HepG2 (cell line): Measurements from ENCODE around the gene ZBTB43. TPM values are rescaled to one million over a fixed set of nuclear protein-coding genes. Genes with fewer than 3 reads are reported as not detected.

ENCODE experiments used
- ATAC-seq: fragments of 200-7000 bp; cut with Tn5 transposase; 3 replicates; pipeline ENCODE4 v1.9.1; 2020; ENCODE audit warnings: mild to moderate bottlenecking, moderate library complexity
- BruUV-seq: library from RNA; stranded (reverse); fragments of 400-500 nt; replicated peaks from 2 replicates; lab custom pipeline; 2021; lab: Mats Ljungman, UMichigan
- CTCF ChIA-PET: fragments of 300-600 bp; formaldehyde crosslinking; extraction: SDS; loops from one replicate; lab custom pipeline; 2021; ENCODE audit warnings: low total read pairs, inconsistent platforms, low intra/inter-chr PET ratio; lab: Yijun Ruan, JAX
- POLR2A ChIA-PET: fragments of 350-600 bp; sonication (Branson Sonifier 250); formaldehyde crosslinking; loops from one replicate; lab custom pipeline; 2020; ENCODE audit warnings: antibody characterized with exemption, inconsistent platforms; lab: Yijun Ruan, JAX
- DNase-seq: peaks from one replicate; pipeline ENCODE4 v3.0.0-alpha.2; 2015; ENCODE audit warnings: low spot score
- FAIRE-seq: peaks from 3 replicates; lab custom pipeline; 2011; peaks lifted over from hg19 to GRCh38; lab: Jason Lieb, UNC
- H2AFZ ChIP-seq: one replicate; pipeline ENCODE4 v1.6.1; 2011; ENCODE audit warnings: low read length, inconsistent platforms
- H3K27ac ChIP-seq: fragments of 300-600 bp; 3 replicates; pipeline ENCODE4 v1.8.0; 2011; ENCODE audit warnings: mixed run types, mild to moderate bottlenecking, mixed read lengths, low read length, inconsistent platforms; ENCODE audit not compliant: insufficient read depth; ENCODE audit errors: extremely low read length
- H3K27me3 ChIP-seq, 2 experiments: fragments of 200-600 bp in 1 of 2; 2 replicates in 1 of 2; 3 replicates in 1 of 2; pipeline versions ENCODE4 v1.6.0 to v1.8.0; 2011; ENCODE audit warnings: low read length in 2 of 2, mild to moderate bottlenecking in 2 of 2, moderate library complexity in 2 of 2, inconsistent platforms in 1 of 2; ENCODE audit not compliant: insufficient read depth in 2 of 2, control insufficient read depth in 1 of 2
- H3K36me3 ChIP-seq, 2 experiments: fragments of 200-600 bp in 1 of 2; replicated peaks in 1 of 2; 2 replicates in 1 of 2; 3 replicates in 1 of 2; pipeline versions ENCODE4 v1.5.1 to v1.8.0; 2011; ENCODE audit warnings: low read length in 2 of 2, inconsistent platforms in 1 of 2; ENCODE audit not compliant: insufficient read depth in 2 of 2, control insufficient read depth in 1 of 2
- H3K4me1 ChIP-seq: 2 replicates; pipeline ENCODE4 v1.5.1; 2012; ENCODE audit warnings: low read length, inconsistent platforms; ENCODE audit not compliant: insufficient read depth
- H3K4me2 ChIP-seq: 2 replicates; pipeline ENCODE4 v1.6.0; 2011; ENCODE audit warnings: low read depth, low read length, inconsistent platforms
- H3K4me3 ChIP-seq, 3 experiments: fragments of 200-600 bp in 1 of 3; sonication (generic), shearing (Covaris generic) in 1 of 3; replicated peaks in 1 of 3; 2 replicates each; pipeline ENCODE4 v1.5.1; 2011 to 2016; ENCODE audit warnings: low read length in 3 of 3, inconsistent platforms in 2 of 3, low read depth in 2 of 3, mild to moderate bottlenecking in 2 of 3, control low read depth in 1 of 3, mixed read lengths in 1 of 3; ENCODE audit not compliant: insufficient read depth in 1 of 3
- H3K79me2 ChIP-seq: one replicate; pipeline ENCODE4 v1.6.1; 2011; ENCODE audit warnings: low read length, inconsistent platforms; ENCODE audit not compliant: insufficient read depth
- H3K9ac ChIP-seq: 2 replicates; pipeline ENCODE4 v1.6.0; 2011; ENCODE audit warnings: mild to moderate bottlenecking, low read depth, low read length, inconsistent platforms; ENCODE audit not compliant: insufficient read depth
- H3K9me3 ChIP-seq: 2 replicates; pipeline ENCODE4 v1.5.1; 2012; ENCODE audit warnings: mild to moderate bottlenecking, low read length
- H4K20me1 ChIP-seq: 2 replicates; pipeline ENCODE4 v1.6.0; 2011; ENCODE audit warnings: inconsistent platforms, mild to moderate bottlenecking, low read length, moderate library complexity; ENCODE audit not compliant: insufficient read depth
- CCAR2 ChIP-seq: fragments of 200-400 bp; formaldehyde crosslinking; optimal IDR thresholded peaks from 2 replicates; pipeline ENCODE3; 2018; ENCODE audit warnings: low read depth, mild to moderate bottlenecking, low read length, moderate library complexity
- CEBPG ChIP-seq: IDR thresholded peaks from 2 replicates; pipeline ENCODE4 v1.6.1; 2016
- DNMT3B ChIP-seq: conservative IDR thresholded peaks from 2 replicates; pipeline ENCODE4 v1.6.1; 2016; ENCODE audit warnings: missing biosample characterization, control low read depth
- NFIC ChIP-seq: IDR thresholded peaks from 2 replicates; pipeline ENCODE4 v1.6.1; 2012; ENCODE audit warnings: mild to moderate bottlenecking, low read length, inconsistent platforms
- NRL ChIP-seq: sonication (generic); formaldehyde crosslinking; IDR thresholded peaks from 2 replicates; pipeline ENCODE4 v1.5.0; 2020; ENCODE audit warnings: missing genetic modification reagents, mild to moderate bottlenecking, moderate library complexity, borderline replicate concordance
- SAP130 ChIP-seq: IDR thresholded peaks from 2 replicates; pipeline ENCODE4 v1.6.1; 2016; ENCODE audit warnings: low read depth
- SRF ChIP-seq: IDR thresholded peaks from 2 replicates; pipeline ENCODE4 v1.6.1; 2011; ENCODE audit warnings: mild to moderate bottlenecking, low read depth, low read length, moderate library complexity
- STAG1 ChIP-seq: sonication (generic); formaldehyde crosslinking; IDR thresholded peaks from 2 replicates; pipeline ENCODE4 v1.4.0; 2020; ENCODE audit warnings: missing genetic modification reagents
- TBL1XR1 ChIP-seq: fragments of 150-350 bp; IDR thresholded peaks from 2 replicates; pipeline ENCODE4 v1.6.1; 2014; ENCODE audit warnings: borderline replicate concordance, low read length; ENCODE audit not compliant: partially characterized antibody
- ZFP91 ChIP-seq: sonication (generic); formaldehyde crosslinking; IDR thresholded peaks from 2 replicates; pipeline ENCODE4 v1.9.0; 2022; ENCODE audit warnings: missing genetic modification reagents, mild to moderate bottlenecking, borderline replicate concordance
- ZNF530 ChIP-seq: sonication (generic); formaldehyde crosslinking; IDR thresholded peaks from 2 replicates; pipeline ENCODE4 v1.5.0; 2020; ENCODE audit warnings: low read depth, mild to moderate bottlenecking, missing genetic modification reagents
- ZNF563 ChIP-seq: sonication (generic); formaldehyde crosslinking; IDR thresholded peaks from 2 replicates; pipeline ENCODE4 v1.8.0; 2022; ENCODE audit warnings: mild to moderate bottlenecking, moderate library complexity, missing genetic modification reagents
- ZNF570 ChIP-seq: sonication (generic); formaldehyde crosslinking; IDR thresholded peaks from 2 replicates; pipeline ENCODE4 v1.4.0; 2020; ENCODE audit warnings: mild to moderate bottlenecking, missing genetic modification reagents, borderline replicate concordance
- ZNF687 ChIP-seq: sonication (generic); formaldehyde crosslinking; IDR thresholded peaks from 2 replicates; pipeline ENCODE4 v1.5.1; 2020; ENCODE audit warnings: mild to moderate bottlenecking, missing genetic modification reagents, moderate library complexity
- WGBS: methylation state at CpG from one replicate; pipeline ENCODE4 v1.1.6; 2017; ENCODE audit warnings: low lambda C conversion rate; 5-methylcytosine and 5-hydroxymethylcytosine counted together
- in situ Hi-C: cut with HindIII; loops from 2 replicates; pipeline ENCODE4 v1.10.0; 2017; ENCODE audit warnings: low pct_unique_long_range_greater_than_20kb; ENCODE audit not compliant: extremely low pct_ligation_motif_present
- intact Hi-C: fragments of 100-400 bp; cut with micrococcal nuclease; formaldehyde crosslinking; loops from one replicate; pipeline ENCODE4 v1.10.0; 2022; ENCODE audit not compliant: unreplicated experiment
- polyA plus RNA-seq, 8 experiments: library from polyadenylated mRNA; depleted of rRNA in 3 of 8; stranded (reverse) in 7 of 8; unstranded in 1 of 8; fragments of >200 nt; fragmentation: Illumina TruSeq in 4 of 8; extraction: Trizol in 4 of 8; gene quantifications; 2 replicates each; pipeline versions ENCODE4 v1.2.1 to v1.2.3, GENCODE V29; 2011 to 2016; ENCODE audit warnings: low read depth in 4 of 8, missing spikeins in 1 of 8, mixed read lengths in 1 of 8; ENCODE audit not compliant: insufficient read depth in 1 of 8
- total RNA-seq, 5 experiments: library from RNA; depleted of rRNA; stranded (reverse); fragments of >200 nt; fragmentation: Illumina TruSeq; extraction: Trizol; gene quantifications; 2 replicates each; pipeline ENCODE4 v1.2.3, GENCODE V29; 2016; ENCODE audit warnings: low read depth in 1 of 5
- TF ChIP-seq, protein P1 (sequence below): sonication (generic); formaldehyde crosslinking; IDR thresholded peaks from 2 replicates; pipeline ENCODE4 v1.8.0; 2022; ENCODE audit warnings: mild to moderate bottlenecking, missing genetic modification reagents, moderate library complexity
- TF ChIP-seq, protein P2 (sequence below): sonication (generic); formaldehyde crosslinking; IDR thresholded peaks from 2 replicates; pipeline ENCODE4 v1.4.0; 2020; ENCODE audit warnings: missing genetic modification reagents, borderline replicate concordance

ZBTB43 gene
- total and polyA plus RNA-seq, 2 of the 13 experiments (the other 11 are each of a cell fraction or from before 2014, with no cell fraction given) = 7.1 to 31.4 TPM

GRCh38 chr9:126799034-126799433 lies 5.8 kb upstream of the ZBTB43 start:
- DNase-seq = no peak
- BruUV-seq = no TSS peak
- Histone ChIP-seq H3K9me3 (no peaks in the 10 kb centered on the region), H3K4me3 (no peak overlapping the region), H2AFZ (no peak overlapping the region), H3K79me2 (no peaks in the 10 kb centered on the region), H3K4me2 (no peak overlapping the region), H4K20me1 (no peaks in the 10 kb centered on the region), H3K4me1 (peaks cover 40% of the 10 kb centered on the region), H3K27me3 (peaks cover 0 to 5% of the 10 kb centered on the region in 2 experiments; a peak in 2 of 5 replicates), H3K36me3 (no peaks in the 10 kb centered on the region), H3K27ac (no peak overlapping the region), H3K9ac (no peak overlapping the region)
- WGBS = 17% methylated on average over 1 of the region's 1 CpG
- no peak for FAIRE-seq
- intact Hi-C loops (no loop called here), in situ Hi-C loops (no loop called here)
- ChIA-PET POLR2A (no interaction called here), CTCF (no interaction called here)
- ATAC-seq = no peak
- no peak for TF ChIP-seq STAG1 (CRISPR knock-in tag)
- no peak for TF ChIP-seq NRL
- TF ChIP-seq CEBPG (CRISPR knock-in tag) = no peak
- no peak for TF ChIP-seq TBL1XR1
- TF ChIP-seq ZNF687 = no peak
- TF ChIP-seq ZNF530 = no peak
- TF ChIP-seq SAP130 (CRISPR knock-in tag) = no peak
- TF ChIP-seq, protein P1, sequence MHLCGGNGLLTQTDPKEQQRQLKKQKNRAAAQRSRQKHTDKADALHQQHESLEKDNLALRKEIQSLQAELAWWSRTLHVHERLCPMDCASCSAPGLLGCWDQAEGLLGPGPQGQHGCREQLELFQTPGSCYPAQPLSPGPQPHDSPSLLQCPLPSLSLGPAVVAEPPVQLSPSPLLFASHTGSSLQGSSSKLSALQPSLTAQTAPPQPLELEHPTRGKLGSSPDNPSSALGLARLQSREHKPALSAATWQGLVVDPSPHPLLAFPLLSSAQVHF (CRISPR knock-in tag) = no peak
- TF ChIP-seq SRF = no peak
- TF ChIP-seq ZNF563 (CRISPR knock-in tag) = no peak
- TF ChIP-seq CCAR2 = no peak
- no peak for TF ChIP-seq DNMT3B (CRISPR knock-in tag)
- no peak for TF ChIP-seq ZFP91 (CRISPR knock-in tag)
- TF ChIP-seq NFIC = no peak
- TF ChIP-seq, protein P2, sequence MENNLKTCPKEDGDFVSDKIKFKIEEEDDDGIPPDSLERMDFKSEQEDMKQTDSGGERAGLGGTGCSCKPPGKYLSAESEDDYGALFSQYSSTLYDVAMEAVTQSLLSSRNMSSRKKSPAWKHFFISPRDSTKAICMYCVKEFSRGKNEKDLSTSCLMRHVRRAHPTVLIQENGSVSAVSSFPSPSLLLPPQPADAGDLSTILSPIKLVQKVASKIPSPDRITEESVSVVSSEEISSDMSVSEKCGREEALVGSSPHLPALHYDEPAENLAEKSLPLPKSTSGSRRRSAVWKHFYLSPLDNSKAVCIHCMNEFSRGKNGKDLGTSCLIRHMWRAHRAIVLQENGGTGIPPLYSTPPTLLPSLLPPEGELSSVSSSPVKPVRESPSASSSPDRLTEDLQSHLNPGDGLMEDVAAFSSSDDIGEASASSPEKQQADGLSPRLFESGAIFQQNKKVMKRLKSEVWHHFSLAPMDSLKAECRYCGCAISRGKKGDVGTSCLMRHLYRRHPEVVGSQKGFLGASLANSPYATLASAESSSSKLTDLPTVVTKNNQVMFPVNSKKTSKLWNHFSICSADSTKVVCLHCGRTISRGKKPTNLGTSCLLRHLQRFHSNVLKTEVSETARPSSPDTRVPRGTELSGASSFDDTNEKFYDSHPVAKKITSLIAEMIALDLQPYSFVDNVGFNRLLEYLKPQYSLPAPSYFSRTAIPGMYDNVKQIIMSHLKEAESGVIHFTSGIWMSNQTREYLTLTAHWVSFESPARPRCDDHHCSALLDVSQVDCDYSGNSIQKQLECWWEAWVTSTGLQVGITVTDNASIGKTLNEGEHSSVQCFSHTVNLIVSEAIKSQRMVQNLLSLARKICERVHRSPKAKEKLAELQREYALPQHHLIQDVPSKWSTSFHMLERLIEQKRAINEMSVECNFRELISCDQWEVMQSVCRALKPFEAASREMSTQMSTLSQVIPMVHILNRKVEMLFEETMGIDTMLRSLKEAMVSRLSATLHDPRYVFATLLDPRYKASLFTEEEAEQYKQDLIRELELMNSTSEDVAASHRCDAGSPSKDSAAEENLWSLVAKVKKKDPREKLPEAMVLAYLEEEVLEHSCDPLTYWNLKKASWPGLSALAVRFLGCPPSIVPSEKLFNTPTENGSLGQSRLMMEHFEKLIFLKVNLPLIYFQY (CRISPR knock-in tag) = no peak
- no peak for TF ChIP-seq ZNF570
